Thoracic aorta (tissue), 2 donors: ENCODE measurements around the gene ZNF219. TPM values are rescaled to one million over a fixed set of nuclear protein-coding genes. Genes with fewer than 3 reads are reported as not detected.

Experiments used
- ATAC-seq: fragments of 150-250 bp; one replicate; pipeline ENCODE4 v1.8.0; 2017; ENCODE audit warnings: low read depth; ENCODE audit not compliant: insufficient number of reproducible peaks, low FRiP score
- DNase-seq: peaks from one replicate; pipeline ENCODE4 v3.0.0-alpha.2; 2020; ENCODE audit warnings: low spot score
- H3K27ac ChIP-seq, 2 donors: fragments of 200-600 bp; sonication (generic); 1 replicate in 1 of 2; 2 replicates in 1 of 2; pipeline ENCODE4 v1.5.1; 2016; ENCODE audit warnings: mild to moderate bottlenecking in 2 of 2, moderate library complexity in 2 of 2
- H3K27me3 ChIP-seq: fragments of 200-600 bp; sonication (generic); replicated peaks from 2 replicates; pipeline ENCODE4 v1.6.0; 2016; ENCODE audit warnings: mild to moderate bottlenecking; ENCODE audit not compliant: insufficient read depth
- H3K36me3 ChIP-seq: fragments of 200-600 bp; sonication (generic); one replicate; pipeline ENCODE4 v1.5.1; 2016
- H3K4me1 ChIP-seq, 2 donors: fragments of 200-600 bp; sonication (generic); 1 replicate in 1 of 2; 2 replicates in 1 of 2; pipeline versions ENCODE4 v1.5.1 to v1.6.0; 2016; ENCODE audit warnings: low read depth in 2 of 2, mild to moderate bottlenecking in 1 of 2; ENCODE audit not compliant: control insufficient read depth in 1 of 2
- H3K4me3 ChIP-seq: fragments of 200-600 bp; sonication (generic); 2 replicates; pipeline ENCODE4 v1.5.1; 2016; ENCODE audit warnings: mild to moderate bottlenecking
- H3K9me3 ChIP-seq: fragments of 200-600 bp; sonication (generic); 2 replicates; pipeline ENCODE4 v1.5.1; 2016
- total RNA-seq, 2 donors: library from RNA; depleted of rRNA; stranded (reverse); fragments of >200 nt; gene quantifications; one replicate each; pipeline versions ENCODE4 v1.1.0 to v1.2.3, GENCODE V29; 2016
- TF ChIP-seq, protein P1 (sequence below): fragments of 200-600 bp; sonication (generic); IDR thresholded peaks from one replicate; pipeline ENCODE4 v1.5.1; 2019; ENCODE audit warnings: antibody characterized with exemption

Gene ZNF219
- total RNA-seq, 2 donors from 2014 or later: 34.7 to 74.2 TPM

DNA sequence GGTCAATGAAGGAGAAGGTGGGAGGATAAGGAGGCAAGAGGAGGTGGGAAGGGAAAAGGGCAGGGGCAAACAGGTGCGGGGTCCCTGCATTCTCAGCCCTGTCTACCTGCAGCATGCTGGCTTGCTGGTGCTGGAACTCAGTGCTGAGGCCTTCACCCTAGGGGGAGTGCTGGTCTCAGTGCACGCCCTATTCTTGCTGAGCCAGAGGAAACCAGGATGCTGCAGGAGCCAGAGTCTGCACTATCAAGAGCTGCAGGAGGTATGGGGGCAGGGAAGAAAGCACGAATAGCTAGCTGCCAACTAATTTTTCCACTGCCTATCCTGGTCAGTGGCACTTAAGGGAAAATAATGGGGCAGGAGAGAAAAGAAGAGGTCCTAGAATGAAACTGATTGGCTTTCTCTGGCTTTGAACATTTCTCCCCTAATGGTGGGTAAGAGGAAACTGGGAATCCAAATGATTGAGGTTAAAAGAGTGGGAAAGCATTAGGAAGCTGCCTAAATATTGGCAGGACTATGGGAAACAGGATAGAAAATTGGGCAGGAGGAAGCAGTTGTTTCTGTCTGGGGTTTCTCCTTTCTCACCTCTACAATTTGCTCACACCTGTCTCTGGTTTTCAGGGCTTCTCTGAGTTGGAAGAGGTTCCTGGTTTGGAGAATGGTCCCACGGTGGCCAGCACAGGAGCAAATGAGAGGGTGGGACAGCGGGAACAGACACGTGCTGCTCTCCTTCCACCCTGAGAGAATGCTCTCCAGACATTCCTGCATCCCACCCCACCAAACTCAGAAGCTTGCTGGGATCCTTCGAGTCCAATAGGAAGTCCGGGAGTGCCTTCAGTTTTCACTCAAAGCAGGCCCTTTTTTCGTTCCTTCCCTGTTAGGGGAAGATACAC is 4.3 kb upstream of the ZNF219 start:
- H3K4me3 ChIP-seq: peak overlapping the region; percentile 84
- TF ChIP-seq, protein P1, sequence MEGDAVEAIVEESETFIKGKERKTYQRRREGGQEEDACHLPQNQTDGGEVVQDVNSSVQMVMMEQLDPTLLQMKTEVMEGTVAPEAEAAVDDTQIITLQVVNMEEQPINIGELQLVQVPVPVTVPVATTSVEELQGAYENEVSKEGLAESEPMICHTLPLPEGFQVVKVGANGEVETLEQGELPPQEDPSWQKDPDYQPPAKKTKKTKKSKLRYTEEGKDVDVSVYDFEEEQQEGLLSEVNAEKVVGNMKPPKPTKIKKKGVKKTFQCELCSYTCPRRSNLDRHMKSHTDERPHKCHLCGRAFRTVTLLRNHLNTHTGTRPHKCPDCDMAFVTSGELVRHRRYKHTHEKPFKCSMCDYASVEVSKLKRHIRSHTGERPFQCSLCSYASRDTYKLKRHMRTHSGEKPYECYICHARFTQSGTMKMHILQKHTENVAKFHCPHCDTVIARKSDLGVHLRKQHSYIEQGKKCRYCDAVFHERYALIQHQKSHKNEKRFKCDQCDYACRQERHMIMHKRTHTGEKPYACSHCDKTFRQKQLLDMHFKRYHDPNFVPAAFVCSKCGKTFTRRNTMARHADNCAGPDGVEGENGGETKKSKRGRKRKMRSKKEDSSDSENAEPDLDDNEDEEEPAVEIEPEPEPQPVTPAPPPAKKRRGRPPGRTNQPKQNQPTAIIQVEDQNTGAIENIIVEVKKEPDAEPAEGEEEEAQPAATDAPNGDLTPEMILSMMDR: no peak
- no peaks in the 10 kb centered on the region for H3K36me3 ChIP-seq
- H3K27ac ChIP-seq: peak overlapping the region; percentile 91 to 99
- no peaks in the 10 kb centered on the region for H3K27me3 ChIP-seq
- H3K4me1 ChIP-seq: peaks cover 5 to 48% of the 10 kb centered on the region in 2 donors
- ATAC-seq (no peak), DNase-seq (no peak)
- H3K9me3 ChIP-seq: no peaks in the 10 kb centered on the region

DNA sequence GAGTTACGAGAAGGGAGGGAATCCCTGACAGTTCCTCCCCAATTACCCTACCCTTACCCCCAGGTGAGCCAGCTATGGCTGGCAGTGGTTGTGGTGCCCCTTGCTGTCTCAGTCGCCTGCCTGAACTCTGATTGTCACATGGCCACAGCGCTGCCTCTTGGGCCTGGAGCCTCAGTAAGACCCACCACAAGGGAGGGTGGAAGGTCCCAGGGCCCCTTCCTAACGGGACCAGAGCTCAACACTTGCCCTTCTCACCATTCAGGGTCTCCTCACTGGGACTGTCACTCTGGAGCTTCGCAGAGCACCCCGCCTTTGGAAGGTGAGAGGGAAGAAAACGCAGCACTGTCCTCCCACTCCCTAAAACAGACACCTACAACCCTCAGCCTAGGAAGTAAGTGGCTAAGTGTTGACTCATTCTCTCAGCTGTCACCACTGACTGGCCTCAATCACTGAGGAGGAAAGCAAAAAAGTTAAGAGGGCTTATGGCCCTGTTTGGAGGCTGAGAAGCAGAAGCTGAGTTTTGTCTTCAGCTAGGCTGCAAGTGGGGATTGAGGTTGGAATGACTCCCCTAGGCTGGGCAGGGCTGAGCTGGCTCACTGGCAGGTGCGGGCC is 3.5 kb upstream of the ZNF219 start:
- Histone ChIP-seq H3K4me1 (peaks cover 5 to 51% of the 10 kb centered on the region in 2 donors), H3K4me3 (no peak overlapping the region), H3K27ac (no peak overlapping the region), H3K36me3 (no peaks in the 10 kb centered on the region), H3K27me3 (no peaks in the 10 kb centered on the region), H3K9me3 (no peaks in the 10 kb centered on the region)
- ATAC-seq (no peak), DNase-seq (no peak)
- TF ChIP-seq, protein P1: no peak

DNA sequence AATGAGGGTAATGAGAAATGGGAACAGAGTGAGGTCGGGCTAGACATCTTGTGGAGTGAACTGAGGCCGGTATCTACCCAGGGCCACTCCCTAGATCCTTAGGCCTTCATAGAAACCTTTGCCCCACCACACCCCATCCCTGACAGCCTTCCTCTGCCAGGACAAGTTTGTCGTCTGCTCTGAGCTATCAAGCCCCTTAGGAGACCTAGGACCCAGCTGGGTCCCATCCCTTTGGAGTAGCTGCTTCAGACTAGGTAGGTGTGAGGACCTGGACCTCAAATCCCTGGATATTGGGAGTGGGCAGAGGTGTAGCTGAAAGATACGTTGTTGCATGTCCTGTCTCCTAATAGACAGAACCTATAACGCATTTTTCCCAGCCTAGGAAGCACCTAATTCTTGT is 2.5 kb upstream of the ZNF219 start, which contains the start of gene TMEM253:
Gene TMEM253, plus strand, starts transcription at position 136 of the 400 bp plus-strand sequence. CDS start 278 bp downstream, outside the sequence.
- Histone ChIP-seq H3K27me3 (no peaks in the 10 kb centered on the region), H3K27ac (peak within 1 kb of the TSS; percentile 80 to 81), H3K9me3 (no peaks in the 10 kb centered on the region), H3K4me1 (peaks cover 5 to 42% of the 10 kb centered on the region in 2 donors), H3K36me3 (no peaks in the 10 kb centered on the region), H3K4me3 (no peak within 1 kb of the TSS)
- TF ChIP-seq, protein P1: no peak
- DNase-seq (no peak), ATAC-seq (no peak)

DNA sequence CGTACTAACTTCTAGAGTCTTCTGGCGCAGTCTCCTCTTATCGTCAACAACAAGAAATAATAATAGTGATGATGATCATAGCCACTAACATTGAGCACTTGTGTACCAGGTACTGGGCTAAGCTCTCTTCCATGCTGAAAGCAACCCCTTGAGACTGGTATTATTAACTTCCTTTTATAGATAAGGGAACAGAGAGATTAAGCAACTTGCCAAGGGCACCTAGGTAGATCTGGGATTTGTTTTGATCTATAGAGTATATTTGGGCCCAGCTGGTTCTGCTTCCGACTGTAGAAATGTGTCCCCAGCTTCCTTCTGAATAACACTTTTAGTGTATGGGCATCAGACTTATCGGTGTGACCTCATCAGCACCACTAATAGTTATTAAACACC is 1.1 kb upstream of the ZNF219 start:
- peak overlapping the region; percentile 80 to 81 for H3K27ac ChIP-seq
- ATAC-seq: no peak
- H3K36me3 ChIP-seq: no peaks in the 10 kb centered on the region
- no peaks in the 10 kb centered on the region for H3K9me3 ChIP-seq
- no peak for DNase-seq
- H3K4me1 ChIP-seq: peaks cover 5 to 31% of the 10 kb centered on the region in 2 donors
- H3K4me3 ChIP-seq: peak overlapping the region; percentile 84
- TF ChIP-seq, protein P1: no peak
- H3K27me3 ChIP-seq: no peaks in the 10 kb centered on the region

DNA sequence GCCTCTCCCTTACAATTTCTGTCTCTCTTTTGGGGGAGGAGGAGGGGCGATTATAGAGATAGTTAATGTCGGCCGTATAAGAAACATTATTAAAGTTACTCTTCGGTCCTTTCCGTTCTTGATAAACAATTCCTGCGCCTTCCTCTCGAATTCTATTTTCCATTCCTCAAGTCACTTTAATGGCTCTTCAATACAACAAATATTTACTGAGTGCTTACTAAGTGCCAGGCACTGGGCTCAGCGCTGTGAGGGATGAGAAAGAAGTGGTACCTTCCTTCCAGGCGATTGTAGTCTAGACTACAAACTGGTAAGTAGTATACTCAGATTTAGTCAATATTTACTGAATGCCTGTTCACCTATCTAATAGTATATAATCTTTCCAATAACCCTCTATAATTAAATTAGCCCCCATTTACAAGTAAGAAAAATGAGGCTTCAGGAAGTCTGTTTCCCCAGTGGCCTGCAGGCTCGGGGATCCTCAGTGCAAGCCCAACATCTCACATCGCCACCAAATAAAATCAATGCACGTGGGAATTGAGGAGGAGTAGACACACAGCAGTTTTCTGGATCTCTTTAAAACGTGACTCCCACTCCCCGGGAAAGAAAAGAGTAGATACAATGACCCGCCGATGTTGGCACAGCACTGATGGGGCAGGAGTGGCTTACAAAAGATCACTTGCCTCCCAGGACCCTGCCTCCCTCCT is 589 bp upstream of the ZNF219 start:
- no peaks in the 10 kb centered on the region for H3K9me3 ChIP-seq
- H3K36me3 ChIP-seq: no peaks in the 10 kb centered on the region
- no peak for DNase-seq
- TF ChIP-seq, protein P1: no peak
- H3K27ac ChIP-seq: peak overlapping the region; percentile 80 to 81
- peaks cover 5 to 30% of the 10 kb centered on the region in 2 donors for H3K4me1 ChIP-seq
- no peaks in the 10 kb centered on the region for H3K27me3 ChIP-seq
- ATAC-seq: no peak
- peak overlapping the region; percentile 84 for H3K4me3 ChIP-seq
